NT2/D1 (cell line): Measurements from ENCODE around the gene KNOP1.

Experiments
- SUZ12 ChIP-seq: IDR thresholded peaks from 2 replicates; pipeline ENCODE4 v1.6.1; 2011; ENCODE audit not compliant: insufficient read length, insufficient read depth; ENCODE audit errors: extremely low read depth
- ZNF274 ChIP-seq: IDR thresholded peaks from 2 replicates; pipeline ENCODE4 v1.6.1; 2011; ENCODE audit warnings: mild to moderate bottlenecking, low read depth, low read length

- no peak for TF ChIP-seq ZNF274
- no peak for TF ChIP-seq SUZ12
These were observed 49.0 kb upstream of the KNOP1 start for GRCh38 chr16:19766988-19767387.
